HG03520 (cell line): Measurements from ENCODE around the gene CEACAM16.

Experiments used
- ATAC-seq: cut with Tn5 transposase; IDR thresholded peaks from one replicate; pipeline ENCODE4 v1.9.1; 2021; ENCODE audit warnings: mild to moderate bottlenecking, moderate library complexity; ENCODE audit not compliant: unreplicated experiment

The CEACAM16 gene

DNA sequence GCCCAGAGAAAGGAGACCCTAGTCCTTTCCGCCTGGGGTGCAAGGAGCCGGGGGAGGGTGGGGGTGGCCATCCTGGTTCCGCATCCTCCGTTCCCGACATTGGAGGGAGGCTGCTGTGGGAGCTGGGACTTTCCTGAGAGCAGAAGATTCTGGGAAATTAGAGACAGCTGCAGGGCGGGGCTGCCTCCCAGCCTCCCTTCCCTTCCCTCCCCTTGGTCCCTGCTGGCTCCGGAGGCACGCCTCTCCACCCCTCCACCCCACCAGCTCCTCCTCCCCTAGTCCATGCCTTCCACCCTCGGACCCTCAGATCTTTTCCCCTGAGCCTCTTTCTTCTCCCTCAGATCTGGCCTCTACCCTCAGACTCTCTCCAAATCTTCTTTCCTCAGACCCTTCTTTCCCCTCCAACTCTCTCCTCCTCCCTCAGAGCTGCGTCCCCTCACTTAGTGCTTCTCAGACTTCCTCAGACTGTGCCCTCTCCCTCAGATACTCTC, 46.4 kb downstream of the CEACAM16 start:
- ATAC-seq = no peak

DNA sequence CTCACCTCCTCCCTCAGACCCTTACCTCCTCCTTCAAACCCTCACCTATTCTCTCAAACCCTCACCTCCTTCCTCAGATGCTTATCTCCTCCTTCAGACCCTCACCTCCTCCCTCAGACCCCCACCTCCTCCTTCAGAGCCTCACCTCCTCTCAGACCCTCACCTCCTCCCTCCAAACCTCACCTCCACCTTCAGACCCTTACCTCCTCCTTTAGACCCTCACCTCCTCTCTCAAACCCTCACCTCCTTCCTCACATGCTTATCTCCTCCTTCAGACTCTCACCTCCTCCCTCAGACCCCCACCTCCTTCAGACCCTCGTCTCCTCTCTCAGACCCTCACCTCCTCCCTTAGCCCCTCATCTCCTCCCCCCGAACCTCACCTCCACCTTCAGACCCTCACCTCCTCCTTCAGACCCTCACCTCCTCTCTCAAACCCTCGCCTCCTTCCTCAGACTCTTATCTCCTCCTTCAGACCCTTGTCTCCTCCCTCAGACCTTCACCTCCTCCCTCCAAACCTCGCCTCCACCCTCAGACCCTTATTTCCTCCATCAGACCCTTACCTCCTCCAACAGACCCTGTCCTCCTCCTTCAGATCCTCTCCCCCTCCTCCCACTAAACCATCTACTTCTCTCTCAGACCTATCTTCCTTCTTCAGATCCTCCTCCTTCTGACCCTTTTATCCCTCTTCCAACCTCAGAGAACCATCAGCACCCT, 47.1 kb downstream of the CEACAM16 start:
- no peak for ATAC-seq

DNA sequence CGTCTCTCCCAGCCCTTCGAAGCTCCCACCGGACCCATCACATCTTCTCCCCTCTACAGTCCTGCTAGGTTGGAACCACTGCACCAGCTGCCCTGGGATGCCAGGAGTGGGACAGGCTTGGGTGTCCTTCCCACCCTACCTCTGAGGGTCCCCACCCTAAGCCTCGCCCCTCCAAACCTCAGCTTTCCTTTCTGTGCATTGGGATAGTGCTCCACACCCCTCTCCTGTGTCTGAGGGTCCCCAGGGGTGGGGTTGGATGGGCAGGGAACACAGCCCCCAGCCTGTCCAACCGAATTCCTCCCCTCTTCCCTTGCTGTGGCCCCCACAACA, 47.6 kb downstream of the CEACAM16 start:
- ATAC-seq = no peak

DNA sequence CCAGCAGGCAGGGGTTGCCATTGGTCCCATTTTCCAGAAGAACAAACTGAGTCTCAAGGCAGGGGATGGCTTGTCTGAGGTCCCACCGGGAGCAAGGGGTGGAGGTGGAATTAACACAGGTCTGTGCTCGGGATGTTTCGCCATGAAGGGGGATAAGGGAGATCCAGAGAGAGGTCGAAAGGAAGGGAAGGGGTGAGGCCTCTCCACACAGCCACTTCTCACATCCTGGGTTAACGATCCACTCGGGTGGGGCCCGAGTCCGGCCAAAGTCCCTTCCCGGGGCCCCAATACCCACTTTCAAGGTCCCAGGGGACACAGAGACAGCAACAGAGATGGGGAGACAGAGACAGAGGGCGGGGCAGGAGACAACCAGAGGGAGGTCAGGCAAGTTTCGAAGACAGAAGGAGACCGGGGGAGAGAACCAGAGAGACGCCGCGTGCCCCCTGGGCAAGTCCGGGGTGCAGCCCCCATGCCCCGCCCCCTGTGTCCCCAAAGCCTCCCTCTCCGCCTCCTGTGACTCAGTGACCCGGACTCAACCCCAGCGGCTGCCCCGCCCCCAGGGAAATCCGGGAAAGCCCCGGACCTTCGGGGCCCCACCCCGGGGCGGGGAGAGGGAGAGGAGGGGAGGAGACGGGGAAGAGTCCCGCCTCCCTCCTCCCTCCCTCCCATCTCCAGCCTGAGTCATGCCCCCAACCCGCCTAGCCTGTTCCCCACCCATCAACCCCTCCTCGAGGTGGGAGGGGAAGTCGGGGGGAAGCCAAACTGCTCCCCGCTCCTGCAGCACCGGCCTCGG, 48.2 kb downstream of the CEACAM16 start:
- ATAC-seq = no peak

DNA sequence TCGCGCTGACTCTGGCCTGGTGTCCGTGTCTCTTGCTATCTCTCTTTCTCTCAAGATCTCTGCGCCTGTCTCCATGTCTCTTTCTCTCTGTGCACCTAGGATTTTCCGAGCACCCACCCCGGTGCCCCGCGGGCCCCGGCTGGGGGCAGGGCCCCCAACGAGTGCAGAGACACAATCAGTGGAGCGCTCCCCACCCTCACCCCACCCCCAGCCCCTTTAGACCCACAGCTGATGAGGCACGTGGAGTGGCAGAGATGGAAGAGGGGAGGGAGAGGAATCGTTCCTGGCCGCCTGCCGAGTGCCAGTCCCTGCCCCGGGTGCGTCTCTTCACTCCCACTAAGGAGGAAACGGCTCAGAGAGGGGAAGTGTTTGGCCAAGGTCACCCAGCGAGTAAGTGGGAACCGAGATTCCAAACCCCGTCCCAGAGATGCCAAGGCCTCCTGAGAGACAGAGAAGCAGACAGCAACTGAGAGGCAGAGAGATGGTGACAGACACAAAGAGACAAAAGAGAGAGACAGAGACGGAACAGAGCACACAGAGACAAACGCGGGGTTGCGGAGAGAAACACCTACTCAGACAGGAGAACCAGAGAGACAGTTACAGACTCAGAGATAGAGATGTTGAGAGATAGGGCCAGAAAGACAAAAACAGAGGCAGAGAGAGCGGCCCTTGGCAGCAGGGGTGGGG, 48.9 kb downstream of the CEACAM16 start:
- ATAC-seq = peak; percentile 12

DNA sequence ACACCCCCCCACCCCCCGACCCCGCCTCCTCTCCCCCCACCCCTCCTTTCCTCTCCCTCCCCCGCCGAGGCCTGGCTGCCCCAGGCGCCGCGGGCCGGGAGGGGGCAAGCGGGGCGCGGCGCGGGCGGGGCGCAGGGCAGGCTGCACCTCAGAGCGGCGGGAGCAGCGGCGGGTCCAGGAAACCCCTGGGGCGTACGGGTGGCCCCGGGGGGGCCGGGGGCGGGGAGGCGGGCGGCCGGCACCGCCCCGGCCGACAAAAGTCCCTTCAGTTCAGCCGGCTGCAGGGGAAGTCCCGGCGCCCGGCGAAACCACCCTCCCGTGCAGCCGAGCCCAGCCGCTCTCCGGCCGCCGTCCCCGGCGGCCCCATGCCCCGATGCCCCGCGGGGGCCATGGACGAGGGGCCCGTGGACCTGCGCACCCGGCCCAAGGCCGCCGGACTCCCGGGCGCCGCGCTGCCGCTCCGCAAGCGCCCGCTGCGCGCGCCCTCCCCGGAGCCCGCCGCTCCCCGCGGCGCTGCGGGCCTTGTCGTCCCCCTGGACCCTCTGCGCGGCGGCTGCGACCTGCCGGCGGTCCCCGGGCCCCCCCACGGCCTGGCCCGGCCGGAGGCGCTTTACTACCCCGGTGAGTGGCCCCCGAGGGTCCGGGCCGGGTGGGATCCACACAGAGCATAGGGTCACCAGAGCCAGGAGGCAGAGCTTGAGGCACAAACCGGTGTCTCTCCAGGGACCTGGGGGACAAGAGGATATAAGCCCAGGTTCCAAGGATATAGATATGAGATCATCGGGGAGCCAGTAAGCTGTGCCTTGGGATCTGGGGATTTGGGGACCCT, 49.7 kb downstream of the CEACAM16 start, which contains the start of gene BCL3:
BCL3 (plus strand) TSS at position 283 of the 829 bp plus-strand sequence; CDS start at position 366, 83 bp downstream.
- ATAC-seq = peak; percentile 29

DNA sequence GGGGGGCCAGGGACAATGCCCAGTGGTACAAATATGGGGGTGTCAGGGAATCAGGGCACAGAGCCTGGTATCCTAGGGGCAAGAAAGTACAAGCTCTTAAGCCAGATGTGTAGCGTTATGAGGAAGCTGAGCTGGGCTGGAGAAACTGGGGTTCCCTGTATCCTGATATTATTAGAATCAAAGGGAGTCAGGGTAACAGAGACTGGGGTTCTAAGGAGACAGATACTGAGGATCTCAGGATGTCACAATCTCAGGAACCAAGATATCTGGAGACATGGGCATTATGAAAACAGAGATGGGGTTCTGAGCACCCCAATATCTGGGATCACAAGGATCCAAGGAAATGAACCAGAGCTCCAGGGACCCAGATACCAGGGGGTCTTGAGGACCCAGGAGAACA, 50.3 kb downstream of the CEACAM16 start:
- no peak for ATAC-seq

DNA sequence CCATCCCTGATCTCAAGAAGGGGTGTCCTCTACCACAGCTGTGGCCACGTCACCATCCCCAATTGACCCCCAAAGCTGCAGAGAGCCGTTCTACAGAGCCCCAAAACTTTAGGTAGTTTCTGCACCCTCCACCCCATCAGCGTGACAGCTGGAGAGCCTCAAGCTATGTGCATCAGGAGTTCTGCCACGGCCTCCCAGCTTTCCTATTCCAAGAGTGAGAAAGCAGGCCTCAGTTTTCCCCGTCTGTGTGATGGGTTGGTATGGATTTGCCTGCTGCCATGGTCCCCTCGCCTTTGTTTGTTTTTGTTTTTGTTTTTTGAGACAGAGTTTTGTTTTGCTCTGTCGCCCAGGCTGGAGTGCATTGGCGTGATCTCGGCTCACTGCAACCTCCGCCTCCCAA, 51.0 kb downstream of the CEACAM16 start:
- ATAC-seq = no peak

DNA sequence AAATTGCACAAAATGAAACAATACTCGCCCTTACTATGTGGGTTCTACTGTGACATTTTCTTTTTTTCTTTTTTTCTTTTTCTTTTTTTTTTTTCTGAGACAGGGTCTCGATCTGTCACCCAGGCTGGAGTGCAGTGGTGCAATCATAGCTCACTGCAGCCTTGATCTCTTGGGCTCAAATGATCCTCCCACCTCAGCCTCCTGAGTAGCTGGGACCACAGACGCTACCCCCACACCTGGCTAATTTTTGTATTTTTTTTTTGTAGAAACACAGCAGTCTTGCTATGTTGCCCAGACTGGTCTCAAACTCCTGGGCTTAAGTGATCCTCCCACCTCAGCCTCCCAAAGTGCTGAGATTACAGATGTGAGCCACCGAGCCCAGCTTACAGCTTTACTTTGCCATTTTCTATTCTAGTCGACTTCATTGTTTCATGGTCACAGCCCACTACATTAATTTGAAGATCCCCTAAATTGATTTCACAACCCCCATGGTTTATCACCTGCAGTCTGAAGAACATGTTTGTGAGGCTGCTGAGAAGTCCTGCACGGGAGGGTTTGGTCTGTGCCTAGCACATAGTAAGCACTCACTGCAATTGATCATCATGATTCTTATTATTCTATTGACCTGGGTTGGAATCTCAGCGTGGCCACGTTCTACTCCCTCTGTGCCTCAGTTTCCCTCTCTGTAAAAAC, 53.3 kb downstream of the CEACAM16 start:
- ATAC-seq = no peak

DNA sequence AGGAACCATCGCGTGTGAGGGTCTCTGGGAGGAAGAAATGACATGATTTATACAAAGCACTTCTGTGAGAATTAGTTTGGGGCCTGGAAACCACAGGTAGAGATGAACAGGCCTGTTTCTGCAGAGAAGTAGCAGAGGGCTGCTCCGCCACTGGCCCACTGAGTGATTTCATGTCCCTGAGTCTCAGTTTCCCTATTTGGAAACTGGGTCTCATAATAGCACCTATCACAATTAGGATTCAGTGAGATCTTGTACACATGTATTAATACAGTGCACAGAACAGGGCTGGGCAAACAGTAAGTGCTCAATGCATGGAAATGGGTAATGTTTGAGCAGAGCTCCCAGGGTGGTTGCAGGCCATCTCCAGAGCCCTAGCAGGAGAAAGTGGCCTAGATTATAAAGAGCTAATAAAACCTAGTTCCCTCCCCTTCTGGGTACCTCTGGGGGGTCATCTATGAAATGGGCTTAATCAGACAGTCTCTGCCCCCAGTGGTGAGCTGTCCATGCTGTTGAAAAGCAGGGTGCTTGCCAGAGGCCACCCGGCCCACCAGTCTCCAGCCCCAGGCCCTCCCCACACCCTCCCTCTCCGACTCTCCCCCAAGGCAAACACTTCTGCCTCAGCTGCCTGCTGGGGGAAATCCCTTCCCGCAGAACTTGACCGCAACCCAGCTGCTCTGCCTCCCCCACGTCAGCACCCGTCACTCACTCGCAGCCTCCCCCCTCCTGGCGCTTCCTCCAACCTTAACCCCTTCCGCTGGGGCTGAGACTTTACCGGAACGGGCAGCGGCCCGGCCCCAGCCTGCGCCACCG, 54.1 kb downstream of the CEACAM16 start:
- peak; percentile 66 for ATAC-seq

DNA sequence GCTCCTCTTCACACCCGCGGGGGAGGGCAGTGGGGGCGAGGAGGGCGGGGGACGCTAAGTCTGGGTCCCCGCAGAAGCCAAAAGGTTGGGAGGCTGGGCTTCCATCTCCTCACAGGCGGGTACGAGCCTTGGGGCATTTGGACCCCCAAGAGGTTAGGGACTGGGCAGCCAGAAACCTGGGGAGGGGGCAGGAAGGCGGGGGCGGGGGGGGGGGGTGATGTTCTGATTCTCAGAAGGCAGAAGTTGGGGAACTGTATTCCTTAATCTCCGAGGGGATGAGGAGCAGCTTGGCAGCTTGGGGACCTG, 54.6 kb downstream of the CEACAM16 start:
- ATAC-seq = no peak

DNA sequence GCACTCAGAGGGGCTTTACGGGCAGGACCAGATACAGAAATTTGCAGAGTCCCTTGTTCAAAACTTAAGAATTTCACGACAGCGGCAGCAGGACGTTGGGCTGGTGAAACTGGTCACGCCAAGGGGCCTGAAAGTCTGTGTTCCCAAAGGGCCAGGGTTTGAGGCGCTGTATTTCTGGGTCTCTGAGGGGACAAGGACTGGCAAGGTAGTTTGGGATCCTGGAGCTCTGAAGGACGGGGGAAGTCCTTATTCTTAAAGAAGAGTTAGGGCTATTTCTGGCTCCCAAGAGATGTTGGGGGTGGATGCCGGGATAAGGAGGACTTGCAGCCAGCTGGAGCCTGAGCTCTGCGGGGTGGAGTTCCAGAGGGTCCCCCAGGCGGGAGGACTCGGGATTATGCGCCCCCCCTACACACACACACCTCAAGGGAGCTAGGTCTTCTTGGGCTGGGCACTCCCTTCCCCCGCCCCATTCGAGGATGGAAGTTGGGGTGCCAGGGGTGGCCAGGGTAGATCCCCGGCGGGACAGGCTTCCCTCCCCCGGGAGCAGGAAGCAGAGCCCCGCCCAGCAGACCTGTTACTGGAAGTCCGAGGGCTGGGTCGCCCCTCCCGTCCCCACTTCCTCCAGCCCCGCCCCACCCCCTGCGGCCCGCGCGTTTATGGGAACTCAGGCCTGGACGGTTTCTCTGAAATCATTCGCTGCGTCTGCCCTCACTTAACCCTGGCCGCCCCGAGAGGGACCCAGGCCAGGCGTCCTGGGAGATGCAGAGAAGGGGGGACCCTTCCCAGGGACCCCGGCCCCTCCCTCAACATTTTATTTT, 55.2 kb downstream of the CEACAM16 start:
- no peak for ATAC-seq

DNA sequence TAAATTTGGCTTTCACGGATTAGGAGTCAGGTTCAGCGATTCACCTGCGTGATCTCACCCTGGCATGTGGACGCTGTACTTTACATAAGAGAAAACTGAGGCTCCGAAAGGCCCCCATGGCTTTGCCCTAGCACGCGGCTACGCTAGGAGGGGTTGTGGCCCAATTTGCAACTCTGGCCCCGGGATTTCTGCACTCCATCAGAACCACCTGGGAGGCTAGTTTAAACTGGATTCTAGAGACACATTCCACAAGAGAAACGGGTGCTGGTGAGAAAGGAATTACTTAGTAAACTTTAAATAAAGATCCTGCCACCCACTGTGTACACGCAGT, 55.8 kb downstream of the CEACAM16 start:
- no peak for ATAC-seq

DNA sequence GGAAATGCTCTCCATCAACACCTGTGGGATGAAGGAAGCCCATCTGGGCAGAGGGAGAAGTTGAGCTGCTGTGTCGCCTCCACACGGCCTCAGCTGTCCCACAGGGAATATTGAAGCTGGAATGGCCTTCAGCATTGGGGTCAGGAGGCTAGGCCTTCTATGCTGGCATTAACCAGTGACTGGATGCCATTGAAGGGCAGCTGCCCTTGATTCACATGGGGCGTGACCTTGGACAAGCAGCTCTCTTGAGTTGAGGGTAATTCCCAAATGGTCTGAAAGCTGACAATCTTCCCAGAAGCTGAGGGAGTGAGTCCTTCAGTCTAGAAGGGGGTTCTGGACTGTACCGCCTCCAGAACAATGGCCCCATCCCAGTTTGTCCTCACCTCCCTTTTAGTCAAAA, 56.3 kb downstream of the CEACAM16 start:
- ATAC-seq = no peak

DNA sequence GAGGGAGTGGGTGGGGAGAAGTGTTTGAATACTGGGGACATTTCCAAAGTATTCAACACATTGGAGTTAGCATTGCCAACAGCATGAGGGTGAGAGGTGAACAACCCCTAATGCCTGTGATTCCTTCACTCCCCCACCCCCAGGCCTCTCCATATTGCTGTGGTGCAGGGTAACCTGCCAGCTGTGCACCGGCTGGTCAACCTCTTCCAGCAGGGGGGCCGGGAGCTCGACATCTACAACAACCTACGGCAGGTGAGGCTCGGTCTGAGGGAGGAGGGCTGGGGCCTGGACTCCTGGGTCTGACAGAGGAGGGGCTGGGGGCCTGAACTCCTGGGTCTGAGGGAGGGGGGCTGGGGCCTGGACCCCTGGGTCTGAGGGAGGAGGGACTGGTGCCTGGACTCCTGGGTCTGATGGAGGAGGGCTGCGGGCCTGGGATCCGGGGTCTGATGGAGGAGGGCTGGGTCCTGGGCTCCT, 57.2 kb downstream of the CEACAM16 start:
- ATAC-seq = no peak

DNA sequence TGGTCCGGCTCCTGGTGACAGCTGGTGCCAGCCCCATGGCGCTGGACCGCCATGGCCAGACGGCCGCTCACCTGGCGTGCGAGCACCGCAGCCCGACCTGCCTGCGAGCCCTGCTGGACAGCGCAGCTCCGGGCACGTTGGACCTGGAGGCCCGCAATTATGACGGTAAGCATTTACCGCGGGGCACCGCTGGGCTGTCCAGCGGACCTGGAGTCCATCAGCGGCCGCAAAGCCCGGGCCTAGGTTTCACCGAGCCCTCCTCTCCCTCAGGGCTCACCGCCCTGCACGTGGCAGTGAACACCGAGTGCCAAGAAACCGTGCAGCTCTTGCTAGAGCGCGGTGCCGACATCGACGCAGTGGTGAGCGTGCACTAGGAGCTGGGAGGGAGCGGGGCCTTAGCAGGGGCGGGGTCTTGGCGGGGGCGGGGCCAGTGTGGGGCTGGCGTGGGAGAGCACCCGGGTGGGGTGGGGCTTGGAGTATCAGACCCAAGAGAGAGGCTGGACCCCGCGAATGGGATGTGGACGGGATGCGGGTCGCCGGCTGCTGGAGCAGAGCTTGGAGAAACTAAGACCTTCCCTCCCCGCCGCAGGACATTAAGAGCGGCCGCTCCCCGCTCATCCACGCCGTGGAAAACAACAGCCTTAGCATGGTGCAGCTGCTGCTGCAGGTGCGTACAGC, 58.2 kb downstream of the CEACAM16 start:
- no peak for ATAC-seq

DNA sequence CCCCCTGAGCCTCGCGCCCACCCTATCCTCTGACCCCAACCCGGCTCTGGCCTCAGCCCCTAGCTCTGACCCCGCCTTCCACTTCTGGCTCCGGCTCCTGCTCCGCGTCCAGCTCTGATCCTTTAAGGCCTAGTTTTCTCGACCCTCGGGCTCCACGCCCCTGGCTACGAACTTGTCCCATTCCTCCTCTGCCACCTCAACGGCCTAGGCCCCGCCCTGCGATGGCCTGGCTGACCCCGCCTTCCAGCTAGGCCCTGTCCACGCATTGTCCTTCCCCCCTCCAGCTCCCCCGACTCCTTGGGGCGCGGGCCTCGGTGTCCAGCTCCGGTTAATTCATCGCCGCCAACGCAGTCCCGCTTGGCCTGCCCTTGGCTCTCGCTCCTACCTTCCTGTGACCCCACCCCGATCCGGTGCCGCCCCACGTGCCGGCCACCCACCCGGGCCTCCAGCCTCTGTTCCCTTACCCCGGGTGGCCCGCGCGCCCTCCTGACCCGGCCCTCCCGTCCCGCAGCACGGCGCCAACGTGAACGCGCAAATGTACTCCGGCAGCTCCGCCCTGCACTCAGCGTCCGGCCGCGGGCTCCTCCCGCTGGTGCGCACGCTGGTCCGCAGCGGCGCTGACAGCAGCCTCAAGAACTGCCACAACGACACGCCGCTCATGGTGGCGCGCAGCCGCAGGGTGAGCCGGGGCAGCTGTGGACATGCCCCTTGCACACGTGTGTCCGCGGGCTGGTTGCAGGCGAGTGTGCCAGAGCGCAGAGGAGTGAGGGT, 59.0 kb downstream of the CEACAM16 start:
- ATAC-seq = no peak
